HG03460 (cell line): Measurements from ENCODE around the gene RYR1.
"Not testable (repeated sequence)": the region's sequence is repeated elsewhere in the genome, so short reads cannot be mapped to it uniquely, and the experiment has no call there.

ENCODE experiments used
- ATAC-seq: cut with Tn5 transposase; IDR thresholded peaks from one replicate; pipeline ENCODE4 v1.9.1; 2021; ENCODE audit not compliant: unreplicated experiment

The RYR1 gene

DNA sequence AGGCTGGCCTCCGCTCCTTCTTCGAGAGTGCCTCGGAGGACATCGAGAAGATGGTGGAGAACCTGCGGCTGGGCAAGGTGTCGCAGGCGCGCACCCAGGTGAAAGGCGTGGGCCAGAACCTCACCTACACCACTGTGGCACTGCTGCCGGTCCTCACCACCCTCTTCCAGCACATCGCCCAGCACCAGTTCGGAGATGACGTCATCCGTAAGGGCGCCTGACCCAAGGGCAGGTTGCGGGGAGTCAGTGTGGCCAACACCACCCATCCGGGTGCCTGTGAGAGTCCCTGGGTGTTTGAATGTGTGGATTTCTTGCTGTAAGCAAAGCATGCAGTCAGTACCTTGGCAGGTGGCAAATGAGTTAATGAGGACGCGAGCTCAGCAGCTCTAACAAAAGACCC is 78.8 kb downstream of the RYR1 start:
- ATAC-seq: no peak

- ATAC-seq: not testable (repeated sequence)
Observed at GRCh38 chr19:38513156-38513555, 79.7 kb downstream of the RYR1 start.

DNA sequence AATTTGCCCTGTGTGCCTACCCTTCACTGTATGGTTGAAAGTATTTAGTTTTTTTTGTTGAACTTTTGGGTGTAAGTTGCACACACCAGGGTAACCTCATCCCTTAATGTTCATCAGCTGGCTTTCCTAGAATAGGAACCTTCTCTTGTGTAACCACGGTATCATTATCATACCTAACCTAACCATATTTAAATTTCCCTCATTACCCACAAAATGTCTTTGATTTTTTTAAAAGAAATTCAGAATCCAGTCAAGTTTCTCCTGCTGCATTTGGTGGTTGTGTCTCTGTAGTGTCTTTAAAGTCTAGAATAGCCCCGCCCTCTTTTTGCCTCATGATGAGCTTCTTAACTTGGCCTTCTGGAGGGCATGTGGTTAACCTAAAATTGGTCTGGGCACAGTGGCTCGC is 80.3 kb downstream of the RYR1 start:
- no peak for ATAC-seq

GRCh38 chr19:38514812-38515633 is 81.5 kb downstream of the RYR1 start:
- no peak for ATAC-seq

- ATAC-seq: no peak
Observed at GRCh38 chr19:38515896-38516295, 82.4 kb downstream of the RYR1 start.

DNA sequence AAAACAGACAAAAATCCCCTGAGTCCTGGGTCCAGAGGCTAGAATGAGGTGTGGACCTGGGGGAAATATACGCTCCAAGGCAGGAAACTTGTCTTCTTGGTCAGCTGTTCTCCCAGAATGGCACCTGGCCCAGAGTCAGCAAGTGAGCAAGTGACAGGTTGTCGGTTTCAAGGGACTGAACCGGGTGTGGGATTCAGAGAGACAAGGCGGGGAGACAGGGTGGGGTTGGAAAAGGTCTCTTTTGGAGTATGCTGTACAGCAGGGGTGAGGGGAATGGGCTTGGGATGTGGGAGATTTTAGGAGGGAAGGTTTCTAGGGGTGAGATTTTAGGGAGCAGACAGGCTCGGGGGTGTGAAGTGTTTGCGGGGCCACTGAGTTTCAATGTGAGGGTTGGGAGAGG is 83.3 kb downstream of the RYR1 start:
- ATAC-seq: no peak

DNA sequence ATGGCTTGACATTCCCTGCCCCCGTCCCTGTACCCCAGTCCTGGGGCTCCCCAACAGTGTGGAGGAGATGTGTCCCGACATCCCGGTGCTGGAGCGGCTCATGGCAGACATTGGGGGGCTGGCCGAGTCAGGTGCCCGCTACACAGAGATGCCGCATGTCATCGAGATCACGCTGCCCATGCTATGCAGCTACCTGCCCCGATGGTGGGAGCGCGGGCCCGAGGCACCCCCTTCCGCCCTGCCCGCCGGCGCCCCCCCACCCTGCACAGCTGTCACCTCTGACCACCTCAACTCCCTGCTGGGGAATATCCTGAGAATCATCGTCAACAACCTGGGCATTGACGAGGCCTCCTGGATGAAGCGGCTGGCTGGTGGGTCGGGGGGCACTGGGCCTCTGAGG is 83.8 kb downstream of the RYR1 start:
- no peak for ATAC-seq

- not testable (repeated sequence) for ATAC-seq
Observed at GRCh38 chr19:38517980-38518379, 84.5 kb downstream of the RYR1 start.

GRCh38 chr19:38519168-38519567 is 85.7 kb downstream of the RYR1 start:
- no peak for ATAC-seq

GRCh38 chr19:38519988-38520387 is 86.5 kb downstream of the RYR1 start:
- no peak for ATAC-seq

DNA sequence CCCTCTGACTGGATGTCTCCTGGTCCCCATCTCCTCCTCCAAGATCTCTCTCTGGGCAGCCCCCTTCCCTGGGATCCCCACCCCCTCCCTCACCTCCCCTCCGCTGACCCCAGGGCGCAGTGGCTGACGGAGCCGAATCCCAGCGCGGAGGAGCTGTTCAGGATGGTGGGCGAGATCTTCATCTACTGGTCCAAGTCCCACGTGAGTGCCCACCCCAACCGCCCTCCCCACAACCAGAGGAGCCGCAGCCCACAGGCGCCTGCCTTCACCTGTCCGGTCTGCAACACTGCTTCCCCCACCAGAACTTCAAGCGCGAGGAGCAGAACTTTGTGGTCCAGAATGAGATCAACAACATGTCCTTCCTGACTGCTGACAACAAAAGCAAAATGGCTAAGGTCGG is 89.4 kb downstream of the RYR1 start:
- no peak for ATAC-seq

GRCh38 chr19:38523319-38523718 is 89.8 kb downstream of the RYR1 start:
- ATAC-seq: no peak

DNA sequence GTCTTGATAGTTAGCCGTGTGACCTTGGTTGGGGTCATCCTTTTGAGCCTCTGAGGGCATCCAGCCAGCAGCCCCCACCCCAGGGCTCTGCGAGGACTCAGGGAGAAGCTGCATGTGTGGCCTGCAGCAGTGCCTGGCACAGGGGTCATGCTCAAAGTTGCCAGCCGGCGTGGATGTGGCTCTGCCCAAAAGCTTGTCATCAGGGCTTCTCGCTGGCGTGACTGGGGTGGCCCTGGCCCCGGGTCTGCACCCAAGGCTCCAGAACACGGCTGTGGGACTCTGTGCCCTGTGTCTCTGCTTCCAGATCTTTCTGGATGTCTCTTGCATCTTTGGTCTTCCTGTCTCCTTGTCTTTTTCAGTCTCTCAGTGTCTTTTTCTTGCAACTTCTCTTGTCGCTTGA is 90.9 kb downstream of the RYR1 start:
- ATAC-seq: no peak

DNA sequence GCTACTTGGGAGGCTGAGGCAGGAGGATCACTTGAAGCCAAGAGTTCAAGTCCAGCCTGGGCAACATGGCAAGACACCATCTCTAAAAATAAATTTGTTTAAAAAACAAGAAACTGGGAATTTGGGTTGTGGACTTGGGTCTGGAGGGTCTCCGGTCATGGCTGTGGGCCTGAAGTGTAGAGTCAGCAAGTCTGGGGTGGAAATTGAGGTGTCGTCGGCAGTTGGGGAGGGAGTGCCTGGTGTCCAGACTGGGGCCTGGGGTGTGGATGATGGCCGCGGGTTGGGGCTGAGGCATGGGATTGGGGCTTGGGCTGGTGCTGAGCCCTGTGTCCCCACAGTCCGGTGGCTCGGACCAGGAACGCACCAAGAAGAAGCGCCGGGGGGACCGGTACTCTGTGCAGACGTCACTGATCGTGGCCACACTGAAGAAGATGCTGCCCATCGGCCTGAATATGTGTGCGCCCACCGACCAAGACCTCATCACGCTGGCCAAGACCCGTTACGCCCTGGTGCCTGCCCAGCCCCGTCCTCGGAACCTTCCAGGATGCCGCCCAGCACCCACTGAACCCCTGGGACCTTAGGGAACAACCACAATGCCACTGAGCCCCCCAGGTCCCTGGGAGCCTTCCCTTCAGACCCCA is 91.6 kb downstream of the RYR1 start:
- ATAC-seq: no peak

DNA sequence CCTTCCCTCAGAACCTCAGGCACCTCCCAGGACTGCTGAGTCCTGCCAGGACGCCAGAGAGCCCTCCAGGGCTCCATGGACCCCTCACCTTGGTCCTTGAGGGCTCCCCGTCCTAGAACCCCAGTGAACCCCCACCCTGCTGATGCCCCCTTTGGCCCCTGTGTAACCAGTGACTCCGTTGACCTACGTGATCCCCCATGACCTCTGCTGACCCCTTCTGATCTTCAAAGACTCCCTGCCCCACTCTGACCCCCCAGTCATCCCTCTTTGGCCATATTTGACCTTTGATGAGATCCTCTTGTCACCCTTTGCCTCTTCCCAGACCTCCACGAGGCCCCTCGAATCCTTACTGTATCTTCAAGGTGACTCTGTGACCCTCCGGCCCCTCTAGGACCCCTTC is 92.9 kb downstream of the RYR1 start:
- ATAC-seq: no peak

DNA sequence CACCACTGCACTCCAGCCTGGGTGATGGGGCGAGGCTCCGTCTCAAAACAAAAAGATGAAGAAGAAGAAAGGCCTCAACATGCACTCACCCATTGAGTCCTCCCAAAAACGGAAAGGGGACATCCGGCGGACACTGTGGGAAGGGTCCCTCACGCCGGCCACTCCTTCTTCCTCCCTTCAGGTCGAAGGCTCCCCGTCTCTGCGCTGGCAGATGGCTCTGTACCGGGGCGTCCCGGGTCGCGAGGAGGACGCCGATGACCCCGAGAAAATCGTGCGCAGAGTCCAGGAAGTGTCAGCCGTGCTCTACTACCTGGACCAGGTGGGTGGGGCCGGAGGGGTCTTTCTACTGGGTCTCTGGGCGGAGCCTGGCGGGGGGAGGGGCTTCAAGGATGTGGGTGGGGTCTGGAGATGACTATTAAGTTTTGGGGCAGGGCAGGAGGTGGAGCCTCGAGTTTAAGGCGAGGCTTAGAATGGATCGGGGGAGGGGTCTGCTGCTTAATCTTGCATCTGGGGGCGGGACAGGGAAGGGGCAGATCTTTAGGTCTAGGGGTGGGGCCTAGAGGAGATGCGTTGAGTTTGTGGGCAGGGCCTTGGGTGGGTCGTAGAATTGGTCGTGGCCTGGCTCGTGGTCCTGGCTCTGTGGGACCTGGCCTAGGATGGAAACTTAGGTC is 94.1 kb downstream of the RYR1 start:
- no peak for ATAC-seq

DNA sequence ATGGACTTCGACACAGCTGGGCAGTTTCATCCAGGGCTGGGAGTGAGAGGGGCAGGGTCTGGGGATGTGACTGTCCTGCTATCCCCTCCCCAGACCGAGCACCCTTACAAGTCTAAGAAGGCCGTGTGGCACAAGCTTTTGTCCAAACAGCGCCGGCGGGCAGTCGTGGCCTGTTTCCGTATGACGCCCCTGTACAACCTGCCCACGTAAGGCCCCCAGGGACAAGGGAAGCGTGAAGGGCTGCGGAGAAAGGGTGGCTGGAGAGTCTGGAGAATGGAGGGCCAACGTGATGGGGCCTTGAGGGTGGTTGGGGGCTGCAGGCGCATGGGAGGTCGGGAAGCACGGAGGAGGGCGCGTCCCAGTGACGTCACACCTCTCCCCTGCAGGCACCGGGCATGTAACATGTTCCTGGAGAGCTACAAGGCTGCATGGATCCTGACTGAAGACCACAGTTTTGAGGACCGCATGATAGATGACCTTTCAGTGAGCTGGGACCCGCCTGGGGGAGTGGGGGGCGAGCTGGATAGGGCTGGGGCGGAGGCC is 94.8 kb downstream of the RYR1 start:
- no peak for ATAC-seq

GRCh38 chr19:38528931-38529330 is 95.4 kb downstream of the RYR1 start:
- no peak for ATAC-seq

DNA sequence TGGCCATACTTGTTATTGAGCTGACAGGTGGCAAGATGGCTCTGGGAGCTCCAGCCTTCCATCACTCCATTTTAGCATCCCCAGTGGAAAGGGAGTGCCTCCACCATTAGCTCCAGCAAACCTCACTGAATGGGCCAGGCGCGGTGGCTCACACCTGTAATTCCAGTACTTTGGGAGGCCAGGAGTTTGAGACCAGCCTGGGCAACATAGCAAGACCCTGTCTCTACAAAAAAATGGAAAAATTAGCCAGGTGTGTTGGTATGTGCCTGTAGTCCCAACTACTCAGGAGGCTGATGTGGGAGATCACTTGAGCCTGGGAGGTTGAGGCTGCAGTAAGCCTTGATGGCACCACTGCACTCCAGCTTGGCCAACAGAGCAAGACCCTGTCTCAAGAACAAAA is 98.0 kb downstream of the RYR1 start:
- no peak for ATAC-seq

DNA sequence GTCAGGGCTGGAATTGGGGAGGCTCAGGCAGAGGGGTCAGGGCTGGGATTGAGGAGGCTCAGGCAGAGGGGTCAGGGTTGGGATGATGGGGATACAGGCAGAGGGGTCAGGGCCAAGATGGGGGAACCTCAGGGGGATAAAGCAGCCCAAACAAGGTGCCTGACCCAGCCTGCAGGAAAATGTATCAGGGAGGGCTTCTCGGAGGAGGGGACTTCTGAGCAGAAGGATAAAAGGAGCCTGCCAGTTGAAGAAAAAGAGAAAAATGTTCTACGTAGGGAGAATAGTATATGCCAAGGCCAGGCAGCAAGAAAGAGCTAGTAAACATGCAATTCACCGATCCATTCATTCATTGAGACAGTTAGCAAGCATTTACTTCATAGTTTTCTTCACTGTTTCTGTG is 99.4 kb downstream of the RYR1 start:
- no peak for ATAC-seq

DNA sequence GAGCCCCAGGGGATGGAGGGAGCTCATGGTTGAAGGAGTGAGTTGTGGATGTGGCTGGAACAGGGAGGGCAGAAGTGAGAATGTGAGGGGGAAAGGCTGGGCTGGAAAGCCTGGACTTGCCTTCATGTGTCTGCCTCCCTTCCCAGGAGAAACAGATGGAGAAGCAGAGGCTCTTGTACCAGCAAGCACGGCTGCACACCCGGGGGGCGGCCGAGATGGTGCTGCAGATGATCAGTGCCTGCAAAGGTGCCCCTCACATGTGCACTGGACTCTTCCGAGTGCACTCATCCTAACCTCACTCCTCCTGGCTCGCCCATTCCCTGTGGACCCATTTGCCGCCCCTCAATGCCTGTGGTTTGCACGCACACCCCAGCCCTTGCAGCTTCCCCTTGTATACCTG is 101.1 kb downstream of the RYR1 start:
- no peak for ATAC-seq

DNA sequence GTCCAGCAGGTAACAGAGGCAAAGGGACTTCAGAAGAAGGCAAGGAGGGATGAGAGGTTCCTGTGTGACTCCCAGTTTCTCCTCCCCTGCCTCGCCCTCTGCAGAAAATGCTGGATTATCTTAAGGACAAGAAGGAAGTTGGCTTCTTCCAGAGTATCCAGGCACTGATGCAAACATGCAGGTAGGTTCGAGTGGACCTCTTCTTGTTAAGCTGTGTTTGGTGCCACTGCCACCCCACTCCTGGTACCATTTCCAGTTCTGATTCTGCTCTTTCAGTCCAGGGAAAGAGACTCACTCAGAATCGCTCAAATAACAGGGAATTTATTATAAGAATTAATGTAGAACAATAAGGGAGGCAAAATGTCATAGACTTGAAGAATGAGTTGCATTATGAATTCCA is 101.7 kb downstream of the RYR1 start:
- ATAC-seq: no peak
